Mesothelial cell of epicardium (in vitro differentiated cells): ENCODE results near the gene AATK. TPM values are rescaled to one million over a fixed set of nuclear protein-coding genes. Genes with fewer than 3 reads are reported as not detected.

Experiments
- DNase-seq, 2 experiments: peaks; one replicate each; pipeline ENCODE4 v3.0.0; 2021; ENCODE audit warnings: low spot score in 2 of 2; ENCODE audit not compliant: unreplicated experiment in 2 of 2
- H3K27ac Mint-ChIP-seq: 2 replicates; pipeline ENCODE4 v1.8.0; 2021; ENCODE audit warnings: mixed read lengths
- H3K27me3 Mint-ChIP-seq: 2 replicates; pipeline ENCODE4 v1.8.0; 2021; ENCODE audit warnings: low read depth, mixed read lengths
- H3K36me3 Mint-ChIP-seq: 2 replicates; pipeline ENCODE4 v1.8.0; 2021; ENCODE audit warnings: mixed read lengths
- H3K4me1 Mint-ChIP-seq: 2 replicates; pipeline ENCODE4 v1.8.0; 2021; ENCODE audit warnings: mixed read lengths
- H3K4me3 Mint-ChIP-seq: 2 replicates; pipeline ENCODE4 v1.8.0; 2021; ENCODE audit warnings: mild to moderate bottlenecking, moderate library complexity, mixed read lengths
- H3K9me3 Mint-ChIP-seq: 2 replicates; pipeline ENCODE4 v1.8.0; 2021; ENCODE audit warnings: mixed read lengths
- total RNA-seq: library from RNA; stranded (reverse); gene quantifications from 3 replicates; pipeline ENCODE4 v1.2.1, GENCODE V29; 2021
- TF ChIP-seq, protein P1 (sequence below): fragments of 200-600 bp; sonication (generic); IDR thresholded peaks from one replicate; pipeline ENCODE4 v1.5.0; 2021; ENCODE audit warnings: antibody characterized with exemption; ENCODE audit not compliant: unreplicated experiment

AATK gene
- total RNA-seq, 1 donor from 2014 or later, result 17.3 TPM

DNA sequence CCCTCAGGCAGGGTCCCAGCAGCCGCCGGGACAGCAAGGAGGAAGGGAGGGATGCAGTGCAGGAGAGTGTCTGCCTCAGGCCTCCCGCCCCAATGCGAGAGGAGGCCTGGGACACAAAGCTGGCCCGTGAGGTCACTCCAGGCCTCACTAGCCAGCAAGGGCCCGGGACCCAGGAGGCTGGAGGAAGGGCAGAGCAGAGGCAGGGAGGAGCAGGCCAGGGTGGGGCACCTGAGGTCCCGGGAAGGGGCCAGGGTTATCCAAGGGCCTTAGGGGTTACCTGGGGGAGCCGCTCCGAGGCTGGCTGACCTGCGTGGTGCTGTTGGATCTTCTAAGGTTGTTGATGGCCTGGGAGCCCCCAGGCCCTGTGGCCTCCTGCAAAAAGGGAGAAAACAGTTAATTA lies 42.6 kb upstream of the AATK start:
- H3K4me1 Mint-ChIP-seq, result no peaks in the 10 kb centered on the region
- H3K27me3 Mint-ChIP-seq, result no peaks in the 10 kb centered on the region
- no peak overlapping the region for H3K4me3 Mint-ChIP-seq
- no peaks in the 10 kb centered on the region for H3K9me3 Mint-ChIP-seq
- DNase-seq, result no peak
- TF ChIP-seq, protein P1, sequence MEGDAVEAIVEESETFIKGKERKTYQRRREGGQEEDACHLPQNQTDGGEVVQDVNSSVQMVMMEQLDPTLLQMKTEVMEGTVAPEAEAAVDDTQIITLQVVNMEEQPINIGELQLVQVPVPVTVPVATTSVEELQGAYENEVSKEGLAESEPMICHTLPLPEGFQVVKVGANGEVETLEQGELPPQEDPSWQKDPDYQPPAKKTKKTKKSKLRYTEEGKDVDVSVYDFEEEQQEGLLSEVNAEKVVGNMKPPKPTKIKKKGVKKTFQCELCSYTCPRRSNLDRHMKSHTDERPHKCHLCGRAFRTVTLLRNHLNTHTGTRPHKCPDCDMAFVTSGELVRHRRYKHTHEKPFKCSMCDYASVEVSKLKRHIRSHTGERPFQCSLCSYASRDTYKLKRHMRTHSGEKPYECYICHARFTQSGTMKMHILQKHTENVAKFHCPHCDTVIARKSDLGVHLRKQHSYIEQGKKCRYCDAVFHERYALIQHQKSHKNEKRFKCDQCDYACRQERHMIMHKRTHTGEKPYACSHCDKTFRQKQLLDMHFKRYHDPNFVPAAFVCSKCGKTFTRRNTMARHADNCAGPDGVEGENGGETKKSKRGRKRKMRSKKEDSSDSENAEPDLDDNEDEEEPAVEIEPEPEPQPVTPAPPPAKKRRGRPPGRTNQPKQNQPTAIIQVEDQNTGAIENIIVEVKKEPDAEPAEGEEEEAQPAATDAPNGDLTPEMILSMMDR, result no peak
- H3K36me3 Mint-ChIP-seq, result peaks cover 4% of the 10 kb centered on the region
- H3K27ac Mint-ChIP-seq, result no peak overlapping the region

DNA sequence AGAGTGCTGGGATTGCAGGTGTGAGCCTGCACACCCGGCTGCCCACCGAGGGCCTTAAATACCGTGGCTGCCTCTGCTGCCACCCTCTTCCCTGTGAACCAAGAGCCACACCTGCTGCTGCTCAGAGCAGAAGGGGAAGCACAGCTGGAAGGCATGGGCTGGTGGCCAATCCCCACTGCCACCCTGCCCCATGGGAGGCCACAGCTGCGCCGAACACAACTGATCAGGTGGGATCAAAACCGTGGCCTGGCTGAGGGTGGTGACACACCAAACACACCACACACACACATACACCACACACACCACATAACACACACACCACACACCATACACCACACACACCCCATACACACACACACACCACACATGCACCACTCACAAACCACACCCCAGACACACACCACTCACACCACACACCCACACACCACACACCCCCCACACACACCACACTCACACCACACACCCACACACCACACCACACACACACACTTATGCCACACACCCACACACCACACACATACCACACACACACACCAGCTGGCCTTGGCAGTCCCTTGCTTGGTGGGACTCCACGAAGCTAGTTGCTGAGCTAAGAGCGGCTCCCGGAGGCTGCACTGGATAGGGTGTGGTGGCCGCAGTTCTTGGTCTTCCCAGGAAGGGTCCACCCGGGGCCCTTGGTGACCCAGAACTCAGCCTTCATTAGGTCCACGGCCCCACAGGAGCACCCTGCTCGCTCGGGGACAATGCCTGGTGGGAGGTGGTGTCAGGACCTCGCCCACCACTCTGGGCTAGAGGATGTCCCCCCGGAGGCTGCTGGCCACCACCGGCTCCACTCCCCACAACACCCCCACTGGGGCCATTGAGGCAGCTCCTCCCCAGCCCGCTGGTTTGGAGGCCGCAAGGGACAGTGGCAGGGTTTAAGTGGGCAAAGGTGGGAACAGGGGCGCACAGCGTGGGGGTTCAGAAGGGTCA lies 41.9 kb upstream of the AATK start:
- TF ChIP-seq, protein P1, result no peak
- no peak for DNase-seq
- Mint-ChIP-seq H3K36me3 (peaks cover 3% of the 10 kb centered on the region), H3K4me3 (no peak overlapping the region), H3K4me1 (no peaks in the 10 kb centered on the region), H3K9me3 (no peaks in the 10 kb centered on the region), H3K27me3 (no peaks in the 10 kb centered on the region), H3K27ac (no peak overlapping the region)

DNA sequence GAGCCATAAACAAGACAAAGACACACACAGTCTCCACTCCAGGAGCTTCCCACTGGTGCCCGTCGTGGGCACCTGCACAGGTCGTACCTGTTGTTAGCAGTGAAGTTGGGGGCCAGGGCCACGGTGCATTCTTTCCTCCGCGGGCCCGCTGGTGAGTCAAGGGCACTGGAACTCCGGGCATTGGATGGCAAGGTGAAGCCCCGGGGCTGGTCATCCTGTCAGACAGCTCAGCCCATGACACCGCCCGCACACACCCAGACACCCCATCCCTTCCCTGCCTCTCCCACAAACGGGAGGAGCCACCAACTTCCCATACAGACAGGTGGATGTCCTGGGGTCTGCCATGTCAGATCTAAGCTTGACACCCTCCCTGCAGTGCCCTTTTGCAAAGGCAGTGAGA lies 40.6 kb upstream of the AATK start:
- no peak for DNase-seq
- H3K36me3 Mint-ChIP-seq, result peaks cover 4% of the 10 kb centered on the region
- TF ChIP-seq, protein P1, result no peak
- no peaks in the 10 kb centered on the region for H3K4me1 Mint-ChIP-seq
- no peaks in the 10 kb centered on the region for H3K9me3 Mint-ChIP-seq
- no peaks in the 10 kb centered on the region for H3K27me3 Mint-ChIP-seq
- no peak overlapping the region for H3K4me3 Mint-ChIP-seq
- no peak overlapping the region for H3K27ac Mint-ChIP-seq

DNA sequence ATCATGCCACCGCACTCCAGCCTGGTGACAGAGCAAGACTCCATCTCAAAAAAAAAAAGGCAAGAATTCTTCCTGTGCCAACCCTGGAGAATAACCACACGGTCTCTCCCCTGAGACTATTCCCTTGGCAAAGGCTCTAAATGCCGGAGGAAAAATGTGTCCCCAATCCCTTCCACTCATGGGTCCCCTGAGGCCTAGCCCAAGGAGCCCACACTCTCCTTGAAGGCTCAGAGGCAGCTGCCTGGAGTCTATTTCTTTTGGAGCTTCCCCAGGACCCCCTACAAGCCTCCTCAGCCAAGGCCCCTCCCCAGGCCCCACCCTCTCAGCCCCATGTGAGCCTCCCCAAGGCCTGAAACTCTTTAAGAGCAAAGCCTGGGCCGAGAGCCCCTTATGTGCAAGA lies 40.1 kb upstream of the AATK start:
- no peak overlapping the region for H3K27ac Mint-ChIP-seq
- H3K4me1 Mint-ChIP-seq, result no peaks in the 10 kb centered on the region
- no peaks in the 10 kb centered on the region for H3K27me3 Mint-ChIP-seq
- H3K9me3 Mint-ChIP-seq, result no peaks in the 10 kb centered on the region
- DNase-seq, result no peak
- peaks cover 4% of the 10 kb centered on the region for H3K36me3 Mint-ChIP-seq
- H3K4me3 Mint-ChIP-seq, result no peak overlapping the region
- TF ChIP-seq, protein P1, result no peak

DNA sequence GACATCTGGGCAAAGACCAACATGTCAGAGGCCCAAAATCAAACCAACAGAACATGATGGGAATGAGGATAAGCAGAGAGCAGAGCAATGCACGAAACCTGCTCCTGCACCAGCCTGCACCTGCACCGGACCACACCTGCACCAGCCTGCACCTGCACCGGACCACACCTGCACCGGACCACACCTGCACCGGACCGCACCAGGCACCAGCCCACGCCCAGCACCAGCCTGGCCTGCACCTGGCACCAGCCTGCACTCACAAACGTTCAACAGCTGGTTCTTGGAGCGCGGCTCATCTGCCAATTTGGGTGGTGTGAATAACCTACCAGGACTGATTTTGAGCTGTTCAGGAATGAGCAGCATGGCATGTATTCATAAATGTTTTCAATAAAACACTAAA lies 38.6 kb upstream of the AATK start:
- Mint-ChIP-seq H3K9me3 (no peaks in the 10 kb centered on the region), H3K4me3 (no peak overlapping the region), H3K27me3 (no peaks in the 10 kb centered on the region), H3K27ac (no peak overlapping the region), H3K4me1 (no peaks in the 10 kb centered on the region), H3K36me3 (peaks cover 4% of the 10 kb centered on the region)
- TF ChIP-seq, protein P1, result no peak
- DNase-seq, result no peak
